ENCODE measurements around the gene BCS1L. TPM values are rescaled to one million over a fixed set of nuclear protein-coding genes. Genes with fewer than 3 reads are reported as not detected.

Gene BCS1L
- total and polyA plus RNA-seq, 9 of the 15 experiments (the other 6 are each of a cell fraction or from before 2014, with no cell fraction given), result 37.6 to 103 (median 56.7) TPM

DNA sequence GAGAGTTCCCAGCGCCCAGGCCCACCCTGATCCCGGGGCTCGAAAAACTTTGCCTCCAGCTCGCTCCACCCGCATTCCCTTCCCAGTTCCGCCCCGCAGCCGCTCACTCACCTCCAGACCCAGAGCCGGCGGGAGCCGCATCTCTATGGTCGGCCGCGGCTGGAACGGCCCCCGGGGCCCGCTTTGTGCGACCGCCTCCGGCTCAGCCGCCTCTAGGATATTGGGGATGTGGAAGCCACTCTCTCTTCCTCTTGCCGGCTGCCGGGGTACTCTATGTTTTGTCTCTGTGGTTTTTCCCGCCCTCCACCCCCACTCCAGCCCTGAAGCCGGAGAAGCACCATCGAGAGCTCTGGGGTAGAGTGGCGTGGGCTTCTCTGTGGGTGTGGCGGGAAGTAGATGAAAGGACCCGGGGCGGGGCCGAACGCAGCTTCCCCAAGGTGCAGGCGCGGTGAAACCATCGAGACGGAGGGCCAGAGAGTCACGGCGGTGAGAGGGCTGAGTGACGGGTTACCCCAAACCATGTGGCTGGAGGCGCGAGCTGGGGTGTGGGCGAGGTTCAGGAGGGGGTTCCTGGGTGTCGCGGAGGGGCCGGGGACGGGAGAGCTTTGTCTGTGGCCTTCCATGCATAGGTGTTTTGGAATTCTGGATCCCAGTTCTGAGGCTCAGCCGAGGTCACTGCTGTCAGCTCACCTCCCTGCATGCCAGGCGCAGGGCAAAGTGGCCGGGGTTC, at the start of gene BCS1L, which contains the start of gene ZNF142 (continued):
- 0 out of 2 replicates have a peak, but pooled peaks have one; percentile 26 for TF ChIP-seq EP300 (IDR thresholded peaks at IDR 0.05; ENCODE audit: low read length)
- TF ChIP-seq, protein P1, sequence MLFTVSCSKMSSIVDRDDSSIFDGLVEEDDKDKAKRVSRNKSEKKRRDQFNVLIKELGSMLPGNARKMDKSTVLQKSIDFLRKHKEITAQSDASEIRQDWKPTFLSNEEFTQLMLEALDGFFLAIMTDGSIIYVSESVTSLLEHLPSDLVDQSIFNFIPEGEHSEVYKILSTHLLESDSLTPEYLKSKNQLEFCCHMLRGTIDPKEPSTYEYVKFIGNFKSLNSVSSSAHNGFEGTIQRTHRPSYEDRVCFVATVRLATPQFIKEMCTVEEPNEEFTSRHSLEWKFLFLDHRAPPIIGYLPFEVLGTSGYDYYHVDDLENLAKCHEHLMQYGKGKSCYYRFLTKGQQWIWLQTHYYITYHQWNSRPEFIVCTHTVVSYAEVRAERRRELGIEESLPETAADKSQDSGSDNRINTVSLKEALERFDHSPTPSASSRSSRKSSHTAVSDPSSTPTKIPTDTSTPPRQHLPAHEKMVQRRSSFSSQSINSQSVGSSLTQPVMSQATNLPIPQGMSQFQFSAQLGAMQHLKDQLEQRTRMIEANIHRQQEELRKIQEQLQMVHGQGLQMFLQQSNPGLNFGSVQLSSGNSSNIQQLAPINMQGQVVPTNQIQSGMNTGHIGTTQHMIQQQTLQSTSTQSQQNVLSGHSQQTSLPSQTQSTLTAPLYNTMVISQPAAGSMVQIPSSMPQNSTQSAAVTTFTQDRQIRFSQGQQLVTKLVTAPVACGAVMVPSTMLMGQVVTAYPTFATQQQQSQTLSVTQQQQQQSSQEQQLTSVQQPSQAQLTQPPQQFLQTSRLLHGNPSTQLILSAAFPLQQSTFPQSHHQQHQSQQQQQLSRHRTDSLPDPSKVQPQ (CRISPR knock-in tag; IDR thresholded peaks at IDR 0.05; ENCODE audit: borderline replicate concordance), result no peak
- TF ChIP-seq, protein P2, sequence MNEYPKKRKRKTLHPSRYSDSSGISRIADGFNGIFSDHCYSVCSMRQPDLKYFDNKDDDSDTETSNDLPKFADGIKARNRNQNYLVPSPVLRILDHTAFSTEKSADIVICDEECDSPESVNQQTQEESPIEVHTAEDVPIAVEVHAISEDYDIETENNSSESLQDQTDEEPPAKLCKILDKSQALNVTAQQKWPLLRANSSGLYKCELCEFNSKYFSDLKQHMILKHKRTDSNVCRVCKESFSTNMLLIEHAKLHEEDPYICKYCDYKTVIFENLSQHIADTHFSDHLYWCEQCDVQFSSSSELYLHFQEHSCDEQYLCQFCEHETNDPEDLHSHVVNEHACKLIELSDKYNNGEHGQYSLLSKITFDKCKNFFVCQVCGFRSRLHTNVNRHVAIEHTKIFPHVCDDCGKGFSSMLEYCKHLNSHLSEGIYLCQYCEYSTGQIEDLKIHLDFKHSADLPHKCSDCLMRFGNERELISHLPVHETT (CRISPR knock-in tag; conservative IDR thresholded peaks at IDR 0.05 in 1 of 2, IDR thresholded peaks at IDR 0.05 in 1 of 2), result no peak
- no peak for TF ChIP-seq ZNF76 (CRISPR knock-in tag; IDR thresholded peaks at IDR 0.05; ENCODE audit: borderline replicate concordance)
- TF ChIP-seq SIX5 (IDR thresholded peaks at IDR 0.05; ENCODE audit: borderline replicate concordance in 1 of 2, insufficient read depth in 1 of 2, low read depth in 1 of 2, low read length in 2 of 2), result no peak
- no peak for TF ChIP-seq ZNF41 (CRISPR knock-in tag; conservative IDR thresholded peaks at IDR 0.05)
- TF ChIP-seq, protein P3, sequence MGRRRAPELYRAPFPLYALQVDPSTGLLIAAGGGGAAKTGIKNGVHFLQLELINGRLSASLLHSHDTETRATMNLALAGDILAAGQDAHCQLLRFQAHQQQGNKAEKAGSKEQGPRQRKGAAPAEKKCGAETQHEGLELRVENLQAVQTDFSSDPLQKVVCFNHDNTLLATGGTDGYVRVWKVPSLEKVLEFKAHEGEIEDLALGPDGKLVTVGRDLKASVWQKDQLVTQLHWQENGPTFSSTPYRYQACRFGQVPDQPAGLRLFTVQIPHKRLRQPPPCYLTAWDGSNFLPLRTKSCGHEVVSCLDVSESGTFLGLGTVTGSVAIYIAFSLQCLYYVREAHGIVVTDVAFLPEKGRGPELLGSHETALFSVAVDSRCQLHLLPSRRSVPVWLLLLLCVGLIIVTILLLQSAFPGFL (CRISPR knock-in tag; IDR thresholded peaks at IDR 0.05), result no peak
- TF ChIP-seq, protein P4, sequence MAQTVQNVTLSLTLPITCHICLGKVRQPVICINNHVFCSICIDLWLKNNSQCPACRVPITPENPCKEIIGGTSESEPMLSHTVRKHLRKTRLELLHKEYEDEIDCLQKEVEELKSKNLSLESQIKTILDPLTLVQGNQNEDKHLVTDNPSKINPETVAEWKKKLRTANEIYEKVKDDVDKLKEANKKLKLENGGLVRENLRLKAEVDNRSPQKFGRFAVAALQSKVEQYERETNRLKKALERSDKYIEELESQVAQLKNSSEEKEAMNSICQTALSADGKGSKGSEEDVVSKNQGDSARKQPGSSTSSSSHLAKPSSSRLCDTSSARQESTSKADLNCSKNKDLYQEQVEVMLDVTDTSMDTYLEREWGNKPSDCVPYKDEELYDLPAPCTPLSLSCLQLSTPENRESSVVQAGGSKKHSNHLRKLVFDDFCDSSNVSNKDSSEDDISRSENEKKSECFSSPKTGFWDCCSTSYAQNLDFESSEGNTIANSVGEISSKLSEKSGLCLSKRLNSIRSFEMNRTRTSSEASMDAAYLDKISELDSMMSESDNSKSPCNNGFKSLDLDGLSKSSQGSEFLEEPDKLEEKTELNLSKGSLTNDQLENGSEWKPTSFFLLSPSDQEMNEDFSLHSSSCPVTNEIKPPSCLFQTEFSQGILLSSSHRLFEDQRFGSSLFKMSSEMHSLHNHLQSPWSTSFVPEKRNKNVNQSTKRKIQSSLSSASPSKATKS (CRISPR knock-in tag; IDR thresholded peaks at IDR 0.05), result no peak
- no peak for TF ChIP-seq CREBBP (IDR thresholded peaks at IDR 0.05; ENCODE audit: low read depth, low read length)
- TF ChIP-seq NFATC3 (IDR thresholded peaks at IDR 0.05), result no peak
- TF ChIP-seq, protein P5, sequence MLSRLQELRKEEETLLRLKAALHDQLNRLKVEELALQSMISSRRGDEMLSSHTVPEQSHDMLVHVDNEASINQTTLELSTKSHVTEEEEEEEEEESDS (CRISPR knock-in tag; IDR thresholded peaks at IDR 0.05), result no peak
- no peak for TF ChIP-seq YY1 (IDR thresholded peaks at IDR 0.05; ENCODE audit: borderline replicate concordance in 1 of 3, control insufficient read depth in 1 of 3, extremely low read depth in 1 of 3, insufficient read depth in 3 of 3, insufficient read length in 1 of 3, insufficient replicate concordance in 2 of 3, low read depth in 1 of 3, low read length in 2 of 3)
- TF ChIP-seq KDM4B (IDR thresholded peaks at IDR 0.05; ENCODE audit: borderline replicate concordance in 2 of 2, low read depth in 1 of 2), result no peak
- no peak for TF ChIP-seq ZNF830 (CRISPR knock-in tag; IDR thresholded peaks at IDR 0.05)
- no peak for TF ChIP-seq MTF1 (CRISPR knock-in tag; IDR thresholded peaks at IDR 0.05; ENCODE audit: borderline replicate concordance)
- TF ChIP-seq ZNF766 (CRISPR knock-in tag; conservative IDR thresholded peaks at IDR 0.05), result no peak
- no peak for TF ChIP-seq KDM2B (CRISPR knock-in tag; IDR thresholded peaks at IDR 0.05)
- no peak for TF ChIP-seq TRIM28 (IDR thresholded peaks at IDR 0.05)

Data from K562 (cell line).